H1 (cell line): ENCODE data around the gene PLVAP. TPM values are rescaled to one million over a fixed set of nuclear protein-coding genes. Genes with fewer than 3 reads are reported as not detected.

Experiments used
- CTCF ChIA-PET: fragments of 300-600 bp; sonication (Branson Sonifier 250); formaldehyde crosslinking; loops from one replicate; lab custom pipeline; 2021; ENCODE audit not compliant: partially characterized antibody; lab: Charles Lee
- POLR2A ChIA-PET: fragments of 300-600 bp; sonication (Branson Sonifier 250); formaldehyde crosslinking; loops from one replicate; lab custom pipeline; 2021; ENCODE audit warnings: inconsistent platforms; ENCODE audit not compliant: partially characterized antibody; lab: Charles Lee
- DNase-seq, 2 experiments: peaks; one replicate each; pipeline versions ENCODE4 v3.0.0 to v3.0.0-alpha.2; 2010 to 2022; ENCODE audit warnings: low spot score in 2 of 2, low read depth in 1 of 2, mixed read lengths in 1 of 2
- FAIRE-seq: peaks from 2 replicates; lab custom pipeline; 2011; peaks lifted over from hg19 to GRCh38; lab: Jason Lieb, UNC
- H2AFZ ChIP-seq: 2 replicates; pipeline ENCODE4 v1.8.1; 2012; ENCODE audit warnings: low read length, inconsistent platforms
- H2AK5ac ChIP-seq: 2 replicates; pipeline ENCODE4 v1.6.1; 2013; ENCODE audit warnings: low read depth, low read length
- H2BK120ac ChIP-seq: replicated peaks from 2 replicates; pipeline ENCODE3; 2013; ENCODE audit warnings: low read depth, low read length, inconsistent platforms
- H2BK12ac ChIP-seq: 2 replicates; pipeline ENCODE4 v1.6.1; 2013; ENCODE audit warnings: low read depth, low read length
- H2BK15ac ChIP-seq: 2 replicates; pipeline ENCODE4 v1.6.1; 2013; ENCODE audit warnings: low read length
- H2BK20ac ChIP-seq: 2 replicates; pipeline ENCODE4 v1.6.1; 2013; ENCODE audit warnings: low read length
- H2BK5ac ChIP-seq: 2 replicates; pipeline ENCODE4 v1.6.1; 2013; ENCODE audit warnings: low read depth, low read length
- H3K14ac ChIP-seq: 2 replicates; pipeline ENCODE4 v1.6.1; 2013; ENCODE audit warnings: inconsistent platforms; ENCODE audit not compliant: insufficient read length
- H3K18ac ChIP-seq: 2 replicates; pipeline ENCODE4 v1.6.1; 2013; ENCODE audit warnings: low read length; ENCODE audit errors: extremely low read depth
- H3K23ac ChIP-seq: 2 replicates; pipeline ENCODE4 v1.6.1; 2013; ENCODE audit warnings: inconsistent platforms; ENCODE audit not compliant: insufficient read length
- H3K23me2 ChIP-seq: 2 replicates; pipeline ENCODE4 v1.6.1; 2013; ENCODE audit warnings: low read depth, low read length
- H3K27ac ChIP-seq: 2 replicates; pipeline ENCODE4 v1.6.1; 2011; ENCODE audit warnings: low read depth, low read length, inconsistent platforms
- H3K27me3 ChIP-seq, 4 experiments: replicated peaks in 1 of 4; 1 replicate in 1 of 4; 2 replicates in 3 of 4; pipeline versions ENCODE4 v1.6.1 to v1.8.1; 2011 to 2013; ENCODE audit warnings: low read length in 3 of 4, mild to moderate bottlenecking in 3 of 4, inconsistent platforms in 2 of 4, mixed read lengths in 2 of 4, moderate library complexity in 1 of 4; ENCODE audit not compliant: control insufficient read depth in 3 of 4, insufficient read depth in 3 of 4; ENCODE audit errors: extremely low read depth in 1 of 4
- H3K36me3 ChIP-seq, 4 experiments: 2 replicates each; pipeline versions ENCODE4 v1.6.1 to v1.8.1; 2011 to 2013; ENCODE audit warnings: mild to moderate bottlenecking in 4 of 4, low read length in 3 of 4, moderate library complexity in 2 of 4, control low read depth in 1 of 4, inconsistent platforms in 1 of 4; ENCODE audit not compliant: insufficient read depth in 4 of 4, control insufficient read depth in 2 of 4
- H3K4ac ChIP-seq: replicated peaks from 2 replicates; pipeline ENCODE3; 2013; ENCODE audit warnings: low read length, low read depth, mixed read lengths, inconsistent platforms; ENCODE audit not compliant: insufficient read length
- H3K4me1 ChIP-seq, 4 experiments: replicated peaks in 1 of 4; 1 replicate in 1 of 4; 2 replicates in 3 of 4; pipeline versions ENCODE4 v1.6.1 to v1.8.1; 2011 to 2013; ENCODE audit warnings: low read length in 3 of 4, inconsistent platforms in 2 of 4, mixed read lengths in 1 of 4; ENCODE audit not compliant: insufficient read depth in 4 of 4, control insufficient read depth in 3 of 4
- H3K4me2 ChIP-seq, 2 experiments: 2 replicates each; pipeline versions ENCODE4 v1.6.1 to v1.8.1; 2011 to 2013; ENCODE audit warnings: low read depth in 2 of 2, low read length in 2 of 2, control low read depth in 1 of 2, inconsistent platforms in 1 of 2, mild to moderate bottlenecking in 1 of 2; ENCODE audit not compliant: insufficient read depth in 1 of 2
- H3K4me3 ChIP-seq, 4 experiments: fragments of 200-600, 300-600 bp in 1 of 4; sonication (generic), shearing (Covaris generic), sonication (Bioruptor Twin) in 1 of 4; 2 replicates each; pipeline versions ENCODE4 v1.5.1 to v1.8.1; 2011 to 2016; ENCODE audit warnings: low read length in 4 of 4, low read depth in 3 of 4, control low read depth in 2 of 4, inconsistent platforms in 2 of 4, mild to moderate bottlenecking in 2 of 4, mixed read lengths in 1 of 4, moderate library complexity in 1 of 4; ENCODE audit not compliant: insufficient read depth in 2 of 4; ENCODE audit errors: extremely low read depth in 1 of 4
- H3K56ac ChIP-seq: replicated peaks from 2 replicates; pipeline ENCODE3; 2013; ENCODE audit warnings: low read depth, mild to moderate bottlenecking, mixed read lengths, low read length, inconsistent platforms; ENCODE audit not compliant: insufficient read length
- H3K79me1 ChIP-seq: 2 replicates; pipeline ENCODE4 v1.6.1; 2013; ENCODE audit warnings: low read depth, low read length, control low read depth
- H3K79me2 ChIP-seq, 2 experiments: 2 replicates each; pipeline versions ENCODE4 v1.6.1 to v1.8.1; 2012 to 2013; ENCODE audit warnings: low read length in 2 of 2, mild to moderate bottlenecking in 2 of 2, inconsistent platforms in 1 of 2; ENCODE audit not compliant: insufficient read depth in 2 of 2, control insufficient read depth in 1 of 2
- H3K9ac ChIP-seq, 4 experiments: replicated peaks in 1 of 4; 1 replicate in 1 of 4; 2 replicates in 3 of 4; pipeline versions ENCODE4 v1.6.1 to v1.8.1; 2011 to 2013; ENCODE audit warnings: low read depth in 3 of 4, low read length in 3 of 4, control low read depth in 2 of 4, mild to moderate bottlenecking in 2 of 4, moderate library complexity in 2 of 4, inconsistent platforms in 1 of 4; ENCODE audit errors: extremely low read depth in 1 of 4
- H3K9me3 ChIP-seq, 2 experiments: 2 replicates each; pipeline versions ENCODE4 v1.6.1 to v1.8.1; 2012 to 2013; ENCODE audit warnings: mild to moderate bottlenecking in 2 of 2, moderate library complexity in 2 of 2, control low read depth in 1 of 2, inconsistent platforms in 1 of 2, low read depth in 1 of 2, low read length in 1 of 2, mixed read lengths in 1 of 2; ENCODE audit not compliant: insufficient read depth in 2 of 2
- H4K20me1 ChIP-seq, 2 experiments: replicated peaks in 1 of 2; 2 replicates each; pipeline versions ENCODE3 to v1.8.1; 2011 to 2013; ENCODE audit warnings: inconsistent platforms in 2 of 2, low read length in 2 of 2, mild to moderate bottlenecking in 1 of 2; ENCODE audit not compliant: insufficient read depth in 2 of 2, control insufficient read depth in 1 of 2
- H4K5ac ChIP-seq: 2 replicates; pipeline ENCODE4 v1.6.1; 2013; ENCODE audit warnings: low read length, low read depth, mixed read lengths, inconsistent platforms; ENCODE audit not compliant: insufficient read length
- H4K8ac ChIP-seq: 2 replicates; pipeline ENCODE4 v1.8.0; 2013; ENCODE audit warnings: mild to moderate bottlenecking, moderate library complexity, low read length, inconsistent platforms; ENCODE audit not compliant: insufficient read depth; ENCODE audit errors: extremely low read depth
- H4K91ac ChIP-seq: replicated peaks from 2 replicates; pipeline ENCODE3; 2013; ENCODE audit warnings: low read length, mixed read lengths, inconsistent platforms; ENCODE audit not compliant: insufficient read length
- CBX8 ChIP-seq: fragments of 300-800, 300-1000 bp; sonication (generic); IDR thresholded peaks from 2 replicates; pipeline ENCODE4 v1.7.1; 2016; ENCODE audit warnings: low read depth, low read length, borderline replicate concordance
- CREB1 ChIP-seq: IDR thresholded peaks from 2 replicates; pipeline ENCODE4 v1.6.1; 2012; ENCODE audit warnings: inconsistent platforms
- HDAC6 ChIP-seq: IDR thresholded peaks from one replicate; pipeline ENCODE4 v1.7.1; 2012; ENCODE audit warnings: low read depth, mild to moderate bottlenecking, inconsistent platforms, low read length, moderate library complexity
- KDM1A ChIP-seq: fragments of 200-600, 300-600 bp; sonication (generic); IDR thresholded peaks from 2 replicates; pipeline ENCODE4 v1.7.1; 2016; ENCODE audit warnings: mild to moderate bottlenecking, low read length, borderline replicate concordance
- KDM5A ChIP-seq: fragments of 200-600 bp; IDR thresholded peaks from 2 replicates; pipeline ENCODE4 v1.7.1; 2012; ENCODE audit warnings: mild to moderate bottlenecking, low read length, inconsistent platforms, mixed read lengths
- RAD21 ChIP-seq, 2 experiments: IDR thresholded peaks in 1 of 2; conservative IDR thresholded peaks in 1 of 2; 2 replicates each; pipeline ENCODE4 v1.6.1; 2011; ENCODE audit warnings: low read depth in 2 of 2, low read length in 2 of 2, improper control_type of control experiment in 1 of 2, inconsistent platforms in 1 of 2, mild to moderate bottlenecking in 1 of 2, moderate library complexity in 1 of 2
- RBBP5 ChIP-seq: IDR thresholded peaks from 2 replicates; pipeline ENCODE4 v1.7.1; 2012; ENCODE audit warnings: low read depth, mild to moderate bottlenecking, inconsistent platforms, low read length, moderate library complexity, borderline replicate concordance
- SIRT6 ChIP-seq: IDR thresholded peaks from one replicate; pipeline ENCODE4 v1.7.1; 2012; ENCODE audit warnings: low read length, inconsistent platforms
- SIX5 ChIP-seq: IDR thresholded peaks from 2 replicates; pipeline ENCODE4 v1.6.1; 2011; ENCODE audit warnings: mild to moderate bottlenecking, low read depth, low read length
- SRF ChIP-seq: IDR thresholded peaks from 2 replicates; pipeline ENCODE4 v1.6.1; 2011; ENCODE audit warnings: mild to moderate bottlenecking, low read depth, low read length, moderate library complexity
- WGBS, 2 experiments: shearing (Covaris generic) in 1 of 2; methylation state at CpG; one replicate each; pipeline versions ENCODE4 v1.1.6 to v1.1.7; 2013 to 2015; ENCODE audit warnings: low lambda C conversion rate in 2 of 2, mixed read lengths in 2 of 2, inconsistent platforms in 1 of 2, low coverage in 1 of 2, missing lambda C conversion rate in 1 of 2; ENCODE audit not compliant: insufficient replicate concordance in 2 of 2, insufficient coverage in 1 of 2, insufficient read length in 1 of 2; ENCODE audit errors: extremely low coverage in 1 of 2, missing lambda C conversion rate in 1 of 2; 5-methylcytosine and 5-hydroxymethylcytosine counted together
- polyA plus RNA-seq, 7 experiments: library from polyadenylated mRNA; depleted of rRNA in 3 of 7; stranded (reverse) in 5 of 7; unstranded in 2 of 7; fragments of >200 nt in 5 of 7; fragments of 200-250 nt in 2 of 7; gene quantifications; 1 replicate in 5 of 7; 2 replicates in 1 of 7; 4 replicates in 1 of 7; pipeline versions ENCODE4 v1.2.1 to v1.2.3, GENCODE V29; 2011 to 2013; ENCODE audit warnings: missing spikeins in 2 of 7, mixed read lengths in 2 of 7
- total RNA-seq: library from RNA; stranded (reverse); fragmentation: NEBNext Ultra II Directional; extraction: Animal tissue kit (Norgen Biotek cat#: 25700); gene quantifications from 2 replicates; pipeline ENCODE4 v1.2.1, GENCODE V29; 2021
- TF ChIP-seq, protein P1 (sequence below): IDR thresholded peaks from 2 replicates; pipeline ENCODE4 v1.6.1; 2012; ENCODE audit warnings: inconsistent platforms

The PLVAP gene
- total and polyA plus RNA-seq, 2 of the 8 experiments (the other 6 are each of a cell fraction or from before 2014, with no cell fraction given), result 0.32 TPM; not detected in 1

DNA sequence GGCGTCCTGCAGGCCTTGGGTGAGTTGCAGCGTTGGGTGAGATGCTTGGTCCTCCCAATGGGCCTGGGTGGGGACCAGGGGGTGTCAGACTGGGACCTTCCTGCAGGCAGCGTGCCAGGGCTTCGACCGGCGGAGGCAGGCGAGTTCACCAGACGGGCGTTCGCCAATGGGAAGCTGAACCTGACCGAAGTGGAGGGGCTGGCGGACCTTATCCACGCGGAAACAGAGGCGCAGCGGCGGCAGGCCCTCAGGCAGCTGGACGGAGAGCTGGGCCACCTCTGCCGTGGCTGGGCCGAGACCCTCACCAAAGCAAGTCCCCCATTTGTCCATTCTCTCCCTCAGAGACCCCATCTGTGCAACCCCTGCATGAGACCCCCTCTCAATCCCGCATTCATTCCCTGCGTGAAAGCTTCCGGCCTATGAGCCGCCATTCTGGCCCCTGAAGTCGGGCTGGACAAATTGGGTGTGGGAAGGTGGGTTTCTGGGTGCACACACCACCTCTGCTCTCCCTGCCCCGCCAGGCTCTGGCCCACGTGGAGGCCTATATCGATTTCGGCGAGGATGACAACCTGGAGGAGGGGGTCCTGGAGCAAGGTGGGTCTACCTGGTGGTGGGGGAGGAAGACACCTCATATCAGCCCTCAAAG lies 38.6 kb downstream of the PLVAP start:
- no peak overlapping the region for H4K91ac ChIP-seq
- no peak overlapping the region for H3K56ac ChIP-seq
- H4K5ac ChIP-seq, result no peak overlapping the region
- DNase-seq, result no peak
- no peak overlapping the region for H2BK20ac ChIP-seq
- TF ChIP-seq CBX8 (no peak), HDAC6 (no peak), KDM1A (no peak), SRF (no peak), SIRT6 (no peak), RBBP5 (no peak), CREB1 (no peak), RAD21 (IDR thresholded peaks at IDR 0.05 in 1 of 2, conservative IDR thresholded peaks at IDR 0.05 in 1 of 2; ENCODE audit: low read depth in 2 of 2, low read length in 2 of 2) (no peak), SIX5 (no peak), KDM5A (no peak)
- TF ChIP-seq, protein P1, sequence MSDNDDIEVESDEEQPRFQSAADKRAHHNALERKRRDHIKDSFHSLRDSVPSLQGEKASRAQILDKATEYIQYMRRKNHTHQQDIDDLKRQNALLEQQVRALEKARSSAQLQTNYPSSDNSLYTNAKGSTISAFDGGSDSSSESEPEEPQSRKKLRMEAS, result no peak
- TF ChIP-seq, all 59 proteins: peak for 0
- Histone ChIP-seq H3K4me2 (peak overlapping the region; percentile 84 to 91), H2AFZ (no peak overlapping the region), H2AK5ac (no peak overlapping the region), H2BK5ac (0 out of 2 replicates have a peak overlapping the region, but pooled peaks have one; percentile 71), H3K23me2 (peaks cover 23% of the 10 kb centered on the region), H3K14ac (no peak overlapping the region), H2BK120ac (no peak overlapping the region), H3K79me2 (no peaks in the 10 kb centered on the region), H4K20me1 (peaks cover 0 to 2% of the 10 kb centered on the region in 2 experiments), H3K4me1 (peaks cover 0 to 34% (median 26%) of the 10 kb centered on the region in 4 experiments; a peak in 5 of 7 replicates), H3K27ac (no peak overlapping the region), H3K18ac (no peak overlapping the region), H3K23ac (no peak overlapping the region), H3K79me1 (peaks cover 3% of the 10 kb centered on the region), H3K9me3 (no peaks in the 10 kb centered on the region), H4K8ac (peak overlapping the region; percentile 70; the same call in 1 of the 2 replicates), H3K27me3 (no peaks in the 10 kb centered on the region), H3K4me3 (peak overlapping the region; percentile 74 to 96 (median 93); a peak in 7 of 8 replicates), H3K36me3 (peaks cover 0 to 3% (median 0%) of the 10 kb centered on the region in 4 experiments; a peak in 1 of 8 replicates), H3K4ac (peak overlapping the region; percentile 36), H3K9ac (no peak overlapping the region; a peak in 1 of 7 replicates), H2BK12ac (peak overlapping the region; percentile 50; the same call in 1 of the 2 replicates), H2BK15ac (no peak overlapping the region)
- POLR2A ChIA-PET, result interaction anchor here (0.7 to 13.5 kb wide), 10 partner anchors 9 to 640 kb away, joined by 3 to 100 read pairs (median 4); partner anchors contain the start of gene DDA1
- CTCF ChIA-PET, result interaction anchor here (0.8 to 13.5 kb wide), 5 partner anchors 33 to 127 kb away, joined by 3 to 153 read pairs (median 4); partner anchors contain the start of genes CCDC194 and MRPL34
- FAIRE-seq, result no peak
- 90% methylated on average over 30 of the region's 30 CpGs; no CpG with 5 or more reads in 1 of the 2 experiments for WGBS, 2 experiments
